IMR-90 (cell line): ENCODE results near the gene TMEM45A. TPM values are rescaled to one million over a fixed set of nuclear protein-coding genes. Genes with fewer than 3 reads are reported as not detected.

Source experiments
- ATAC-seq: fragments of 200-7000 bp; cut with Tn5 transposase; 2 replicates; pipeline ENCODE4 v1.9.1; 2020; ENCODE audit warnings: low read depth, mild to moderate bottlenecking, moderate library complexity
- BruUV-seq: library from RNA; stranded (reverse); fragments of 400-500 nt; replicated peaks from 2 replicates; lab custom pipeline; 2021; lab: Mats Ljungman, UMichigan
- CTCF ChIA-PET: fragments of 300-600 bp; formaldehyde crosslinking; extraction: SDS; loops from one replicate; lab custom pipeline; 2021; ENCODE audit warnings: antibody characterized with exemption; lab: Yijun Ruan, JAX
- POLR2A ChIA-PET: fragments of 300-600 bp; sonication (Branson Sonifier 250); formaldehyde crosslinking; loops from one replicate; lab custom pipeline; 2022; ENCODE audit warnings: antibody characterized with exemption; ENCODE audit not compliant: unreplicated experiment; lab: Charles Lee
- DNase-seq: peaks from one replicate; pipeline ENCODE4 v3.0.0; 2013
- H2AFZ ChIP-seq: replicated peaks from 2 replicates; pipeline ENCODE3; 2013; ENCODE audit warnings: low read length, mild to moderate bottlenecking; ENCODE audit not compliant: poor library complexity
- H2AK5ac ChIP-seq: 2 replicates; pipeline ENCODE4 v1.6.1; 2013; ENCODE audit warnings: low read depth, low read length, inconsistent platforms
- H2AK9ac ChIP-seq: replicated peaks from 2 replicates; pipeline ENCODE3; 2013; ENCODE audit warnings: mild to moderate bottlenecking, low read depth, low read length, moderate library complexity; ENCODE audit not compliant: poor library complexity
- H2BK120ac ChIP-seq: 2 replicates; pipeline ENCODE4 v1.6.1; 2013; ENCODE audit warnings: low read depth, low read length, inconsistent platforms
- H2BK15ac ChIP-seq: 3 replicates; pipeline ENCODE4 v1.6.1; 2013; ENCODE audit warnings: low read depth, low read length, inconsistent platforms
- H2BK20ac ChIP-seq: 2 replicates; pipeline ENCODE4 v1.6.1; 2013; ENCODE audit warnings: low read depth, mild to moderate bottlenecking, inconsistent platforms, low read length, moderate library complexity
- H2BK5ac ChIP-seq: 2 replicates; pipeline ENCODE4 v1.6.1; 2013; ENCODE audit warnings: mild to moderate bottlenecking, low read depth, low read length, inconsistent platforms; ENCODE audit not compliant: poor library complexity, severe bottlenecking
- H3K14ac ChIP-seq: replicated peaks from 2 replicates; pipeline ENCODE4 v1.6.1; 2013; ENCODE audit warnings: low read depth, low read length, inconsistent platforms
- H3K18ac ChIP-seq: 2 replicates; pipeline ENCODE4 v1.6.1; 2013; ENCODE audit warnings: low read depth, low read length, control low read depth
- H3K23ac ChIP-seq: 2 replicates; pipeline ENCODE4 v1.6.1; 2013; ENCODE audit warnings: low read depth, low read length, inconsistent platforms
- H3K27ac ChIP-seq: 2 replicates; pipeline ENCODE4 v1.5.1; 2013; ENCODE audit warnings: mild to moderate bottlenecking, control low read depth, low read length; ENCODE audit not compliant: insufficient read depth
- H3K27me3 ChIP-seq: 2 replicates; pipeline ENCODE4 v1.6.1; 2013; ENCODE audit warnings: low read length; ENCODE audit not compliant: control insufficient read depth, insufficient read depth
- H3K36me3 ChIP-seq: 2 replicates; pipeline ENCODE4 v1.6.1; 2013; ENCODE audit warnings: low read length, mixed read lengths; ENCODE audit not compliant: control insufficient read depth, insufficient read depth
- H3K4ac ChIP-seq: 2 replicates; pipeline ENCODE4 v1.6.1; 2013; ENCODE audit warnings: low read depth, low read length, inconsistent platforms
- H3K4me1 ChIP-seq: 2 replicates; pipeline ENCODE4 v1.6.1; 2013; ENCODE audit warnings: low read length, mixed read lengths; ENCODE audit not compliant: control insufficient read depth, insufficient read depth
- H3K4me2 ChIP-seq: 2 replicates; pipeline ENCODE4 v1.6.1; 2013; ENCODE audit warnings: low read depth, mild to moderate bottlenecking, control low read depth, low read length, moderate library complexity
- H3K4me3 ChIP-seq: 2 replicates; pipeline ENCODE4 v1.5.1; 2013; ENCODE audit warnings: low read depth, mild to moderate bottlenecking, control low read depth, low read length, moderate library complexity; ENCODE audit not compliant: insufficient read depth
- H3K56ac ChIP-seq: 2 replicates; pipeline ENCODE4 v1.6.1; 2013; ENCODE audit warnings: low read length, inconsistent platforms; ENCODE audit not compliant: insufficient read depth; ENCODE audit errors: extremely low read depth
- H3K79me1 ChIP-seq, 2 experiments: 2 replicates each; pipeline ENCODE4 v1.6.1; 2013; ENCODE audit warnings: low read length in 2 of 2, inconsistent platforms in 1 of 2, low read depth in 1 of 2
- H3K9ac ChIP-seq: 2 replicates; pipeline ENCODE4 v1.6.1; 2013; ENCODE audit warnings: low read depth, low read length, control low read depth
- H3K9me1 ChIP-seq: 2 replicates; pipeline ENCODE4 v1.6.1; 2013; ENCODE audit warnings: low read length, inconsistent platforms; ENCODE audit not compliant: insufficient read depth
- H3K9me3 ChIP-seq: 2 replicates; pipeline ENCODE4 v1.6.1; 2013; ENCODE audit warnings: low read length; ENCODE audit not compliant: control insufficient read depth, insufficient read depth
- H4K20me1 ChIP-seq: 2 replicates; pipeline ENCODE4 v1.6.1; 2013; ENCODE audit warnings: low read length, inconsistent platforms; ENCODE audit not compliant: insufficient read depth
- H4K5ac ChIP-seq: 2 replicates; pipeline ENCODE4 v1.6.1; 2013; ENCODE audit warnings: mild to moderate bottlenecking, low read depth, low read length, control low read depth
- H4K8ac ChIP-seq, 2 experiments: 2 replicates each; pipeline ENCODE4 v1.6.1; 2013; ENCODE audit warnings: low read depth in 2 of 2, low read length in 2 of 2, control low read depth in 1 of 2, inconsistent platforms in 1 of 2
- H4K91ac ChIP-seq: 2 replicates; pipeline ENCODE4 v1.6.1; 2013; ENCODE audit warnings: low read depth, low read length, inconsistent platforms; ENCODE audit not compliant: insufficient read depth
- CTCF ChIP-seq: conservative IDR thresholded peaks from 2 replicates; pipeline ENCODE4 v1.5.1; 2012; ENCODE audit warnings: mild to moderate bottlenecking, low read depth, low read length, improper control_type of control experiment
- ELK1 ChIP-seq: fragments of 150-350 bp; IDR thresholded peaks from 2 replicates; pipeline ENCODE4 v1.6.1; 2016; ENCODE audit warnings: low read depth, mild to moderate bottlenecking, low read length, moderate library complexity, borderline replicate concordance
- FOS ChIP-seq: fragments of 150-350 bp; IDR thresholded peaks from 2 replicates; pipeline ENCODE4 v1.6.1; 2016; ENCODE audit warnings: low read depth, low read length
- MAZ ChIP-seq: IDR thresholded peaks from 2 replicates; pipeline ENCODE4 v1.6.1; 2012; ENCODE audit warnings: low read depth, mild to moderate bottlenecking, low read length, improper control_type of control experiment, moderate library complexity, borderline replicate concordance
- RFX5 ChIP-seq: IDR thresholded peaks from 2 replicates; pipeline ENCODE4 v1.8.0; 2012; ENCODE audit warnings: low read depth, mild to moderate bottlenecking, low read length, moderate library complexity
- WGBS, 2 experiments: methylation state at CpG; one replicate each; pipeline versions ENCODE4 v1.1.5 to v1.1.7; 2013; ENCODE audit warnings: missing lambda C conversion rate in 2 of 2; ENCODE audit not compliant: insufficient read length in 1 of 2; ENCODE audit errors: extremely low coverage in 2 of 2; 5-methylcytosine and 5-hydroxymethylcytosine counted together
- dilution Hi-C: fragments of 300-500 bp; cut with HindIII; formaldehyde crosslinking; loops from one replicate; pipeline ENCODE4 v1.14.3; 2018; ENCODE audit warnings: low sequenced_read_pairs; ENCODE audit not compliant: unreplicated experiment
- in situ Hi-C: fragments of 300-500 bp; cut with MboI; formaldehyde crosslinking; loops from 3 replicates; pipeline ENCODE4 v1.14.3; 2019; ENCODE audit warnings: low sequenced_read_pairs, inconsistent platforms, mixed read lengths
- intact Hi-C: fragments of 100-400 bp; cut with micrococcal nuclease; formaldehyde crosslinking; loops from 2 replicates; pipeline ENCODE4 v1.10.0; 2022
- polyA plus RNA-seq, 3 experiments: library from polyadenylated mRNA; depleted of rRNA; stranded (reverse); fragments of >200 nt; gene quantifications; 2 replicates each; pipeline ENCODE4 v1.2.3, GENCODE V29; 2012; ENCODE audit warnings: low replicate concordance in 1 of 3
- total RNA-seq: library from RNA; depleted of rRNA; stranded (reverse); fragments of >200 nt; gene quantifications from 2 replicates; pipeline ENCODE4 v1.2.3, GENCODE V29; 2012

The TMEM45A gene
- total and polyA plus RNA-seq, 2 of the 4 experiments (the other 2 are of a cell fraction), result 13.6 to 21.7 TPM

- Histone ChIP-seq H4K8ac (no peak overlapping the region), H3K4me3 (no peak overlapping the region), H2AK5ac (no peak overlapping the region), H3K56ac (no peak overlapping the region), H3K9me1 (no peaks in the 10 kb centered on the region), H3K36me3 (peaks cover 6% of the 10 kb centered on the region), H3K18ac (no peak overlapping the region), H3K23ac (no peak overlapping the region), H2AFZ (no peak overlapping the region), H2BK15ac (no peak overlapping the region), H4K20me1 (no peaks in the 10 kb centered on the region), H3K79me1 (no peaks in the 10 kb centered on the region), H3K4me1 (no peaks in the 10 kb centered on the region), H2BK20ac (no peak overlapping the region), H4K91ac (no peak overlapping the region), H3K9ac (no peak overlapping the region), H3K9me3 (no peaks in the 10 kb centered on the region), H3K4ac (no peak overlapping the region), H2BK5ac (no peak overlapping the region), H2AK9ac (no peak overlapping the region), H3K27me3 (no peaks in the 10 kb centered on the region), H3K4me2 (no peak overlapping the region), H4K5ac (no peak overlapping the region), H3K14ac (no peak overlapping the region), H2BK120ac (no peak overlapping the region), H3K27ac (no peak overlapping the region)
- POLR2A ChIA-PET, result no interaction called here
- intact Hi-C loops (no loop called here), dilution Hi-C loops (no loop called here), in situ Hi-C loops (no loop called here)
- no CpG with 5 or more reads among the region's 2 CpGs for WGBS, 2 experiments
- ATAC-seq, result no peak
- DNase-seq, result no peak
- CTCF ChIA-PET, result no interaction called here
- TF ChIP-seq ELK1, result no peak
- TF ChIP-seq CTCF, result no peak
- no peak for TF ChIP-seq FOS
- no peak for TF ChIP-seq RFX5
- no peak for TF ChIP-seq MAZ
- no TSS peak for BruUV-seq
These were observed 78.4 kb downstream of the TMEM45A start for GRCh38 chr3:100570811-100571210.
